Measurements from ENCODE around the gene FAM222A. TPM values are rescaled to one million over a fixed set of nuclear protein-coding genes. Genes with fewer than 3 reads are reported as not detected.

Gene FAM222A
- total RNA-seq, 1 experiment from 2014 or later, result 3.7 TPM

- no peak overlapping the region for H3K9ac ChIP-seq (ENCODE audit: low read length)
- no peak overlapping the region for H2AFZ ChIP-seq (ENCODE audit: low read depth, low read length, poor library complexity, severe bottlenecking)
- no peaks in the 10 kb centered on the region for H3K9me2 ChIP-seq (ENCODE audit: insufficient read depth)
- intact Hi-C loops (cut with micrococcal nuclease), result no loop called here
- no peaks in the 10 kb centered on the region for H4K20me1 ChIP-seq (ENCODE audit: insufficient read depth)
- no peaks in the 10 kb centered on the region for H3K9me3 ChIP-seq (ENCODE audit: control insufficient read depth in 1 of 2, insufficient read depth in 1 of 2, low read depth in 1 of 2, low read length in 2 of 2)
- H3K4me3 ChIP-seq (replicated peaks in 1 of 2; ENCODE audit: low read depth in 1 of 2, low read length in 2 of 2), result no peak overlapping the region
- ATAC-seq (no peak), DNase-seq (ENCODE audit: low read depth, low spot score) (no peak)
- H3K79me2 ChIP-seq (ENCODE audit: insufficient read depth, low read length), result no peaks in the 10 kb centered on the region
- ChIA-PET CTCF (no interaction called here), RAD21 (ENCODE audit: low non-redundant PET in 1 of 2, low total read pairs in 2 of 2, uncharacterized antibody in 2 of 2, unreplicated experiment in 2 of 2) (no interaction called here), POLR2A (no interaction called here)
- TF ChIP-seq JUND (IDR thresholded peaks at IDR 0.05) (no peak), ELF1 (IDR thresholded peaks at IDR 0.05; ENCODE audit: borderline replicate concordance, low read depth) (no peak), EZH2phosphoT487 (IDR thresholded peaks at IDR 0.05; ENCODE audit: borderline replicate concordance) (no peak), FOSL1 (IDR thresholded peaks at IDR 0.05; ENCODE audit: low read depth) (no peak), ZBTB33 (IDR thresholded peaks at IDR 0.05; ENCODE audit: extremely low read depth, insufficient replicate concordance, low read length) (no peak), CBX3 (IDR thresholded peaks at IDR 0.05; ENCODE audit: low read depth) (no peak), POLR2AphosphoS5 (IDR thresholded peaks at IDR 0.05; ENCODE audit: low read depth, low read length) (no peak), ZFX (IDR thresholded peaks at IDR 0.05) (no peak), REST (IDR thresholded peaks at IDR 0.05; ENCODE audit: low read depth) (no peak), SIN3A (IDR thresholded peaks at IDR 0.05; ENCODE audit: low read depth) (no peak), SP1 (IDR thresholded peaks at IDR 0.05; ENCODE audit: low read depth) (no peak), YY1 (IDR thresholded peaks at IDR 0.05; ENCODE audit: extremely low read depth, insufficient replicate concordance, low read depth, low read length) (no peak), CEBPB (IDR thresholded peaks at IDR 0.05; ENCODE audit: low read depth) (no peak)
- TF ChIP-seq, protein P1, sequence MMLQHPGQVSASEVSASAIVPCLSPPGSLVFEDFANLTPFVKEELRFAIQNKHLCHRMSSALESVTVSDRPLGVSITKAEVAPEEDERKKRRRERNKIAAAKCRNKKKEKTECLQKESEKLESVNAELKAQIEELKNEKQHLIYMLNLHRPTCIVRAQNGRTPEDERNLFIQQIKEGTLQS (IDR thresholded peaks at IDR 0.05), result no peak
- peaks cover 6 to 14% of the 10 kb centered on the region in 2 experiments; a peak in 3 of 4 replicates for H3K4me1 ChIP-seq (ENCODE audit: control insufficient read depth in 1 of 2, insufficient read depth in 2 of 2, low read length in 2 of 2)
- H3K27me3 ChIP-seq (ENCODE audit: insufficient read depth, low read length), result no peaks in the 10 kb centered on the region
- BruUV-seq (replicated peaks), result no TSS peak
- H3K4me2 ChIP-seq (ENCODE audit: low read length), result no peak overlapping the region
- H3K36me3 ChIP-seq (ENCODE audit: control insufficient read depth in 1 of 2, insufficient read depth in 2 of 2, low read length in 2 of 2), result no peaks in the 10 kb centered on the region
- H3K27ac ChIP-seq (ENCODE audit: low read depth, low read length), result no peak overlapping the region
These were observed 3.3 kb upstream of the FAM222A start for GRCh38 chr12:109710205-109710746.
